Measurements from ENCODE around the gene UNC119.

Gene UNC119

DNA sequence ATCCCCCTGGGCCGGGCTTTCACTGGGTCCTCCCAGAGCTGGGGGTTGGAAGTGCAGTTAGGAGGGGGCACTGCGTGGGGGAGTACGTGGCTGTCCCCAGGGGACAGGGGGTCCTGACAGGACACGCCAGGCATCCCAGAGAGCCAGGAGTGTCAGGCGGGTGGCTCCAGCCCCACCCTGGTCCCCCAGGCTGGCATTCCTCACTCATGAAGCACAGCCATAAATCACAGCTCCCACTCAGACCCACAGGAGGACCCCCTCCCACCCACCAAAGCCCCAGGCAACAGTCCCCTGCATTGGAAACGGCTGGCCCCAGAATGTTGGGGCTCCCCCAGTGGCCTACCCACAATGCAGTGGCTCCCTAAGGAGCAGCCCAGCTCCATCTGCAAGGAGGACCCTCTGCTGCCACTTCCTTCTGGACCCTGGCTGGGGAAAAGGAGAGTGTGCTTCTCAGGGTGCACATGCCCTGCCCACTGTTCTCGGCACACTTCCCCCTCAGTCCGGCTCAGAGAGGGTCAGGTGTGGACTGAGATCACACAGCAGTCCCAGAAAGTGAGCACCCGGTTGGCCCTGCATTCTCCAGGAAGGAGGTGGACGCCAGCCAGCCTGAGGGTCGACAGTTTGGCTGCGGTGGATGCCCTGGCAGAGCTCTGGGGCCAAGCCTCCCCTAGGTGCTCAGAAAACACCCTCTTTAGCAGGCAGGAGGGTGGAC lies 53.6 kb downstream of the UNC119 start:
- no peak for DNase-seq (ENCODE audit: low read depth)
- no peak overlapping the region for H3K4me3 ChIP-seq (ENCODE audit: low read depth, low read length)
- TF ChIP-seq CTCF (IDR thresholded peaks at IDR 0.05; ENCODE audit: low read depth, low read length, missing control alignments), result no peak

DNA sequence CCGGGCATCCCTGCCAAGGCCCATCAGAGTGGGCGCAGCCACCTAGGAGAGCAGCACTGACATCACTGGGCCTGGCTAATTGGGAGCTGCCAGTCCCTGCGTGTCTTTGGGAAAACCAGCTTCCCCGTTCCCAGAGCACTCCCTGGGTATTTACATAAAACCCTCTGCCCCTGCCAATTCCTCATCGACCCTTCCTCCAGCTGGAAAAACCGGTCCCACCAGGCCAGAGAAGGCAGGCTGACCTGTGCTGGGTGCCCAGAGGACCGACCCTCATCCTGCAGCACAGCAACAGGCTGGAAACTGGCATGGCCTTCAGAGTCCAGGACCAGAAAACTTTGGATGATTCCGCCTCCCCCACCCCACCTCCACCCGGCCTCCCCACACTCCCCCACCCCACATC lies 54.5 kb downstream of the UNC119 start:
- DNase-seq (ENCODE audit: low read depth), result no peak
- no peak overlapping the region for H3K4me3 ChIP-seq (ENCODE audit: low read depth, low read length)
- no peak for TF ChIP-seq CTCF (IDR thresholded peaks at IDR 0.05; ENCODE audit: low read depth, low read length, missing control alignments)

Data from GM12864 (cell line).